AG20443 (cell line): ENCODE results near the gene SUDS3.
"Not testable (repeated sequence)": the region's sequence is repeated elsewhere in the genome, so short reads cannot be mapped to it uniquely, and the experiment has no call there.

ENCODE experiments used
- DNase-seq: peaks from one replicate; pipeline ENCODE4 v3.0.0; 2012; ENCODE audit warnings: low spot score, mixed read lengths

The SUDS3 gene

GRCh38 chr12:118397708-118398440, 21.5 kb downstream of the SUDS3 start:
- no peak for DNase-seq

GRCh38 chr12:118398524-118398923, 22.2 kb downstream of the SUDS3 start:
- no peak for DNase-seq

GRCh38 chr12:118398940-118399339, 22.6 kb downstream of the SUDS3 start:
- no peak for DNase-seq

DNA sequence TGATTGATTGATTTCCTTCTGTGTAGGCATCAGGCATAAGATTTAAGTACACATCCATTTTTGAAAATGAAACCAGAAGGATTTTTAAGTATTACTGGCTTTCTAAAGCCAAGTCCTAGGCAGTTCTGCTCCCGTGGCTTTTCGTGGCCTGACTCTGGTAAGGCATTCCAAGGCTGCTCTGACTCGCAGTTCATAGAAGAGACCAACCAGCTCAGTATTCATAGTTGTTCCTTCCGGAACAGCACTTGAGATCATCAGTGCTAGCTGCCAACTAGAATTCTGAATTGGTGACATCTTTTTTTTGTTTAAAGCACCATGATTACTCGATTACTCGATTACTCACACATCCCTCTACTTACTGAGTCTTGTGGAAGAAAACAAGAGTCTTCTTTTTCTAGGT, 25.9 kb downstream of the SUDS3 start:
- peak; percentile 92 for DNase-seq

- peak; percentile 58 for DNase-seq
Observed at GRCh38 chr12:118404876-118405521, 28.6 kb downstream of the SUDS3 start.

- not testable (repeated sequence) for DNase-seq
Observed at GRCh38 chr12:118408241-118408640, 31.9 kb downstream of the SUDS3 start.

DNA sequence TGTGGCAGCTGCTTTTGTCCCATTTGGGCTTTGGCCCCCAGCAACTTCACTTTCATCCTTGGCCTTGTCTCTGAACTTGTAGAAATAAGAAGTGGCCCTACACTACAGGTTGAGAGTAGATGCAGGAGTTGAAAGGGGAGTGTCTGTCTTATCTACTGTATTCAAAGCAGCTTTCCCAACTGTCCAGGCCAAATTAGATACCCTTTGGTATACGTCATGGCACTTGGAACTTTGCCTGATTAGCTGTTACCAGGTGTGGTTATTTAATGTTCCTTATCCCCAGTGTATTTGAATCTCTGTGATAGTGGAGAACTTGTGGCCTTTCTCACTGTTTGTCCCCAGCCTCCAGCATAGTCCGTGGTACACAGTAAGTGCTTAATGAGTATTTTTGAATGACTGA, 33.5 kb downstream of the SUDS3 start:
- no peak for DNase-seq

DNA sequence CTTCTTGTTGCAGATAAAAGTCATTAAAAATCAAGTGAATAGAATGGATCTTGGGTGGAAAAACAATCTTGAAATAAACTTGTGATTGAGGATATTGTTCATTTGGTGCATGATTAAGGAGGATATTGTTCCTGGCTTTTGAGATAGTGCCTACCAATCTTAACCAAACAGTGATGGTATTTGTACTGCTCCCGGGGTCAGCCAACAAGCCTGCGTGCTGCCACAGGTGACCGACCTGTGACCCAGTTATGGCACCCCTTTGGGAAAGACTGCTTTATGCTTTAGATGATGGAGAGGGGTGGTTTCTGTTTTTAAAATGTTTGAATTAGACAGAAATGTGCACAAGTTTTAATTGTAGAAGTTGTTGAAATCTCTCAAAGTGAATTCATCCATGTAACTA, 41.6 kb downstream of the SUDS3 start:
- DNase-seq, result no peak

DNA sequence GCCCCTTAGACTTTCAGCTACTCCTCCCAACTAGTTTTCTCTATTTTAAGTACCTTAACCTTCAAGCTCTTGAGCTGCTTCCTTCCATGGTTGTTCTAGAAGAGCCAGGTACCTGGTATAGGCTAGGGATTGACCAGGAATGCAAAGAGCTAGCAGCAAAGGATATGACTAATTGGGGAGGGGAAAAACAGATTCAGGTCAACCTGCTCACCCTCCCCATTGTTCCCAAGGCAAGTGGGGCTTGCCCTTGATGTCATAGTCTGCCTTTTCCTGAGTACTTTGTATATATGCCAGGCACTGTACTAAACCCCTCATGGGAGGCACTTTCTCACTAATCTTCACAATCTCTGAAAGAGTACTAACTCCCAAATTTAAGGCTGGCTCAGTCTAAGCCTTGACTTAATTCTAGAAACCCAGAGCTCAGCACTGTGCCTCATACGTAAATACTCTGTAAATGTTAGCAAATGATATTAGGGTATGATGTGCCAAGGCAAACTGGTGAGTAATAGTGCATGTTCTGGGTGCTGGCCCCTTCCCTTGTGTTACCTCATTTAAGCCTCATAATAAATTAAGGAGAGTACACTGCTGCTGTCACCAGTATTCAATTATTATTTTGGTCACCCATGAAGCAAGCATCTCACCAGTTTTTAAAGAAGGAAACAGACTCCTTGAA, 42.2 kb downstream of the SUDS3 start:
- DNase-seq, result no peak

DNA sequence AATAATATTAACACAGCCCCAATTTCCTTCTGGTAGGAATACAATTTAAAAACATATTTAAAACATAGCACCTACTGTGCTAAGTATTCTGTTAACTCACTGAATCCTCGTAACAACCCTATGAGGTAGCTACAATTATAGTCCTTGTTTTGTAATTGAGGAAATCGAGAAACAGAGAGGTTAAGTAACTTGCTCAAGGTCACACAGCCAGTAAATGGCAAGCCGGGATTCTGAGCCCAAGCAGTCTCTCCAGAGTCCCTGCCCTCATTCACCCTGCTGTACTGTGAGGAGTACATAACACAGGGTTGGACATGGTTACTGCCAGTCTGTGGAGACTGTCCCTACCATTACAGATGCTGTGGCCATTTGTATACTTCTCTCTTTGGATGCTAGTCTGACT, 44.3 kb downstream of the SUDS3 start:
- no peak for DNase-seq

DNA sequence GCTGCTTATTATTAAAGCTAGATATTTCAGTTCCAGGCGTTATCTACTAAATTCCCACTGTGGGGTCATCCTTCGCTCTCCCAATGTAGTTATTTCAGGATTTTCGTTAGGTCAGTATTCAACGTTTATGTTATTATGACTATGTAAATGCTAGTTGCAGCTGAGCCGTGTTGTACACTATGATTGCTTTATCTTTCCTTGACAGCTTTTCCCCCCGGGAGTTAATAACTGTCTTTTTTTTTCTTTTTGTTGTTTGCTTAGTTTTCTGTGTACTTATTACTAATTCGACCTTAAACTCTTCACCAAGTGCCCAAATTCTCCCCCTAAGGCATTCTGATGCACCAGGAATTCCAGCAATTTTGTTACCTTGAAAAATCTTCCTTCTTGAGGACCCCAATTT, 48.5 kb downstream of the SUDS3 start:
- DNase-seq, result no peak

GRCh38 chr12:118425364-118425763, 49.0 kb downstream of the SUDS3 start:
- DNase-seq, result no peak

GRCh38 chr12:118427819-118428218, 51.5 kb downstream of the SUDS3 start:
- DNase-seq, result no peak

DNA sequence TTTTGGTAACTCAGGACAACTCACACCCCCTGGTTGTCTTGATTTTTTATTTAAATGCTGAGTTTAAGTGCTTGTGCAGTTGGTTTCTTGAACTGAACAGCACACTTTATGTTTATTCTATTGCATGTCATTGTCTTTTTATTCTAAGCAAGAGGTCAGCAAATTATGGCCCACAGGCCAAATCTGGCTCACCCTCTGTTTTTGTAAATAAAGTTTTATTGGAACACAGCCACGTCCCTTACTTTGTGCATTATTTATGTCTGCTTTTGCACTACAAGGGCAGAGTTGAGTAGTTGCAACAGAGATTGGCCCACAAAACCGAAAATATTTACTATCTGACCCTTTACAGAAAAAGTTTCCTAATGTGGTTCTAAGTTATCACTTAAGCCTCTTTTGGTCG, 52.3 kb downstream of the SUDS3 start:
- DNase-seq, result no peak

DNA sequence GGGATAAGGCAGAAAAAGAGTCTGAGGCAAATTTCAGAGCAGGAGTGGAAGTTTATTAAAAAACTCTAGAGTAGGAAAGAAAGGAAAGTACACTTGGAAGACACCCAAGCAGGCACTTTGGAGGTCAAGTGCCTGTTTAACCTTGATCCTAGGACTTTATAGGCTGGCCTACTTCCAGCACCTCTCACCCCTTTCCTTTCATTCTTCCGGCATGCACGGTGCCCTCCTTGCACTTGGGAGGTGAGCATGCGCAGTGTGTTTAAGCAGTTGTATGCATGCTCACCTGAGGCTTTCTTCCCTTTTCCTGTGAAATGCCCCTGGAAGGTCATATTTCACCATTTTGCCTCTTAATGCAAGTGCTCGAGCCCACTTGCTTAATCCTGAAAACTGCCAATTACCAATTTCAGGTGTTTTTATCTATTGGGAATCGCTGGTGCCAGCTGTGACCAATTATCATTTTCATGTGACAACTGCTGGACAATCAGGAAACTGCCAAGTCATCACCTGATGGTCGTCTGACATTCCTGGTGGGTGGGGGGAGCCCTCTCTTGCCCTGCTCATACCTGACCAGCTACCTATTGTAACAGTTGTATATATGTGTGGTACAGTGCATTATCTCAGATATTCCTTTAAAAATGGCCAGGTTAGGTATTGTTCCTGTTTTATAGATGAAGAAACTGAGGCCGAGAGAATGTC, 53.5 kb downstream of the SUDS3 start:
- DNase-seq, result no peak

DNA sequence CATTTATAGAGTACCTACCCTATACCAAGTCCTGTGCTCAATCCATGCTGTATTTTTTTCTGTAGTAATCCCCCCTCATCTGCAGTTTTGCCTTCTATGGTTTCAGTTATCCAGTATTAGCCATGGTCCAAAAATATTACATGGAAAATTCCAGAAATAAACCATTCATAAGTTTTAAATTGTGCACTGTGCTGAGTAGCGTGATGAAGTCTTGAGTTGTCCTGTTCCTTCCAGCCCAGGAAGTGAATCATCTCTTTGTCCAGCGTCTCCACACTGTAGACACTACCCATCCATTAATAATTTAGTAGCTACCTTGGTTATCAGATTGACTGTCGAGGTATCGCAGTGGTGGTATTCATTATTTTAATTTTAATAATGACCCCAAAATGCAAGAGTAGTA, 54.2 kb downstream of the SUDS3 start:
- no peak for DNase-seq

DNA sequence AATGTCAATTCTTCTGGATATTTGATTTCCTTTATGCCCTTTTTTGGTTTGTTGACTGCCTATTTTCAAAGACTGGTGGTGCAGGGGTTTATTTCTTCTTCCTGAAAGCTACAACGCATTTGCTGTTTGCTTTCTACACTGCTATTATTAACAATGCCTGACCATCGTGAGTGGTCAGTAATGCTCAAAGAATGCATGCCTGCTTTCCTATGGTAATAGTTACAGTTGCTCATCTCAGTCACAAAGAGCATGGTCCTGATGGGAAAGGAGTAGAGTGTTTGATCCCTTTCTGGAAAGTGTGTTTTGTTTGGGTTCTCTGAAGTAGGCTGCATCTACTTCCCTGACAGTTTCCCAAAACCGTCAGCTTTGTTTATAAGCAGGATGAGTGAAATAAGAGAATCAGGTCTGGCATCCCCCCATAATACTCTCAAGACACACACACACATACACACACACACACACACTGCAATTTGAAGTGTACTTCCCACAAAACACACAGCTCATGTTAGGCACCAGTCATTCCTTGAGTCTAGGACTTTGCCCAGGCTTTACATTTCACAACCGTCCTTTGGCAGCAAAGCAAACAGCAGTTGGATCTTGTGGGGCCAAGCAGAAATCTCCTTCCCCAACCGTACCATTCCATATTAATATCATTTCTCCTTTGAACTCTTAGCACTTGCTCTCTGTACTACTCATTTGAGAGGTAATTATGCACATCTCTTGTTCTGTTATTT, 56.6 kb downstream of the SUDS3 start:
- DNase-seq, result peak; percentile 40

DNA sequence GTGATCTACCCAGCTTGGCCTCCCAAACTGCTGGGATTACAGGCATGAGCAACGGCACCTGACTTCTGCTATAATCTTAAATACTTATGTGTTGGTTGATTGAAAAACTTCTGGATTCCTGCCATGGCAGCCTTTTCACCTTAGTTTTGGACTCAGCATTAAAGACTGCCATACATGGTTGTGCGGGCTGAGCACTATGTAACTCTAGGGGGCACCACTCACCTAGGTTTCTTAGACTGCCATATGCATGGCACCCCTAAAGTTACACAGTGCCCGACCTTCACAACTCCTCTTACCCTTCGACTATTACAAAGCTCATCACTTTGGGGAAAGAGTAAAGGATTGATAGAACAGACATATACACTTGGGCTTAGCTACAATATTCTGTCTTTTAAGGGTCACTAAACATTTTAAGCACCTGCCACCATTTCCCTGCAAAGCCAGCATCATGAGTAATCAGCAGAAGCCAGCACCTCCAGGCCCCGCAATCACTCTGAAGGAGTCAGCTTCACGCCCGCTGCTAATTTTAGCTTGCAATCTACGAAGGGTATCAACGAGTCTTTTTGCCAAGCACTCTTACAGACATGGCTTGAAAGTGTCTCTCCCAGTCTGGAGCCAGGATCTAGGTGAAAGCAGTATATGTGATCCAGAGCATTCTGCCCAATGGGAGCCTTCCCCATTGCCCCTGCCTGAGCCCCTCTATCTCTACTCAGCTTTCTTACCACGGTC, 59.8 kb downstream of the SUDS3 start:
- DNase-seq, result no peak

- peak; percentile 38 for DNase-seq
Observed at GRCh38 chr12:118436986-118437385, 60.6 kb downstream of the SUDS3 start.

GRCh38 chr12:118439068-118439467, 62.7 kb downstream of the SUDS3 start:
- DNase-seq, result no peak

DNA sequence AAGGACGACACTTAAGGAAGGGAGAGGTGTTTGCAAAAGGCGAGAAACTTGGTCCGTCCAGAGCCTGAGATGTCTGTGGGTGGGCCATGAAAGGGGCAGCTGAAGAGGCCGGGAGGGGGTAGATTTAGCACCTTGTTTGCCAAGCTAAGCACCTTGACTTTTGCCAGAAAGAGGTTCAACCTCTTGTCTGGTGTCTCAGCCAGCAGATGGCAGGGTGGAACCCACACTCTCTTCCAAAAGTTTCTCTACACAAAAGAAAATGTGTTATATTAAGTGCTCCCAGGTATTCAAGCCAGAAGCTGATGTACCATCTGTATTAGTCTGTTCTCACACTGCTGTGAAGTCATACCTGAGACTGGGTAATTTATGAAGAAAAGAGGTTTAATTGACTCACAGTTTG, 69.9 kb downstream of the SUDS3 start:
- no peak for DNase-seq
